Stimulated activated CD4-positive, alpha-beta T cell treated with anti-CD3 and anti-CD28 coated beads, Interleukin-2, amount 100 ng/mL, for 4 hours (primary cell): Measurements from ENCODE around the gene PRR15L.
A peak's percentile ranks its signal among the peaks of the same experiment; 100 is the strongest.
"Not testable (repeated sequence)": the region's sequence is repeated elsewhere in the genome, so short reads cannot be mapped to it uniquely, and the experiment has no call there.

Source experiments
- DNase-seq: peaks from one replicate; pipeline ENCODE4 v3.0.0-alpha.2; 2020; ENCODE audit warnings: low read depth

Gene PRR15L

GRCh38 chr17:47988445-47988844, 30.8 kb upstream of the PRR15L start:
- not testable (repeated sequence) for DNase-seq

- DNase-seq: no peak
These were observed 29.7 kb upstream of the PRR15L start for GRCh38 chr17:47987240-47987835.

- no peak for DNase-seq
These were observed 28.8 kb upstream of the PRR15L start for GRCh38 chr17:47986520-47986919.

- no peak for DNase-seq
These were observed 26.0 kb upstream of the PRR15L start for GRCh38 chr17:47983492-47984223.

- DNase-seq: no peak
These were observed 25.1 kb upstream of the PRR15L start for GRCh38 chr17:47982645-47983390.

- DNase-seq: no peak
These were observed 24.5 kb upstream of the PRR15L start for GRCh38 chr17:47982091-47982617.

GRCh38 chr17:47981462-47981861, 23.8 kb upstream of the PRR15L start:
- DNase-seq: no peak

- DNase-seq: no peak
These were observed 22.9 kb upstream of the PRR15L start for GRCh38 chr17:47980541-47980940.

GRCh38 chr17:47978324-47978723, 20.6 kb upstream of the PRR15L start:
- peak; percentile 24 for DNase-seq

GRCh38 chr17:47975823-47976205, 18.1 kb upstream of the PRR15L start:
- no peak for DNase-seq

- no peak for DNase-seq
These were observed 17.6 kb upstream of the PRR15L start for GRCh38 chr17:47975189-47975822.

GRCh38 chr17:47973541-47973940, 15.9 kb upstream of the PRR15L start:
- DNase-seq: no peak

GRCh38 chr17:47970725-47971499, 13.2 kb upstream of the PRR15L start, which contains the start of gene CDK5RAP3:
Gene CDK5RAP3, plus strand, starts transcription at chr17:47971113. Its CDS starts 34 bp downstream, at chr17:47971147.
- peak; percentile 98 for DNase-seq

GRCh38 chr17:47969930-47970724, 12.4 kb upstream of the PRR15L start:
- no peak for DNase-seq

GRCh38 chr17:47968836-47969235, 11.2 kb upstream of the PRR15L start:
- DNase-seq: no peak

GRCh38 chr17:47967607-47968252, 10.0 kb upstream of the PRR15L start:
- DNase-seq: no peak

- DNase-seq: no peak
These were observed 8.4 kb upstream of the PRR15L start for GRCh38 chr17:47966079-47966519.

- no peak for DNase-seq
These were observed 7.2 kb upstream of the PRR15L start for GRCh38 chr17:47964856-47965255.

- no peak for DNase-seq
These were observed 5.2 kb upstream of the PRR15L start for GRCh38 chr17:47962901-47963300.

GRCh38 chr17:47961406-47961805, 3.7 kb upstream of the PRR15L start:
- no peak for DNase-seq
